LNCAP (cell line): Measurements from ENCODE around the gene ANKRD52.

ENCODE experiments used
- CTCF ChIP-seq: fragments of 450-650 bp; IDR thresholded peaks from 2 replicates; pipeline ENCODE4 v1.5.1; 2017; ENCODE audit warnings: mild to moderate bottlenecking

The ANKRD52 gene

DNA sequence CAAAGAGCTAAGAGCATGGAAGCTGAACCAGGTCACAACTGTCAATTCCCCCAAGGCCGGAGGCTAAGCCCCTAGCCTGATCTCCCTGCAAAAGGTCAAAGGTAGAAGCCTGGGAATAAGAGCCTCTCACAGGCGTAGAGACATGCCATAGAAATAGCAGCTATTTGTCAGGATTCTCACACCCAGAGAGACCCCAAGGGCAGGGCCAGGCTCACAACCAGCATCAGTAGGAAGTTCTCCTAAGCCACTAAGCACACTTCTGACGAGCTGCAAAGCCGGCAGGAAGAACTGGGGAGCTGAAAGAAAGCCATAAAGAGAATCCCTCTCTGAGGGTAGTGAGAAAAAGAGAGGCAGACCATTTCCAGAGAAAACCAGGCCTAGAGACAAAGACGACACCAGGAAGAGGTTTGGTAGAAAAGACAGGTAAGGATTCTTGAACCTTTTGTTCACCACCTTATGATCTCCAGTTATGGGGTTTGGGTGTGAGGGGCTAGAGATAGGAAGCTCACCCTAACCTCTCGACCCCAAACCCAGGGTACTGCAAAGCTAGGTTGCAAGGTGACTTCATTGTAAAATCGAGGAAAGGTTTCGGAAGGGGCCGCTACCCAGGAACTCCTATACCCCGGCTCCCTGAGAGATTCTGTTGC lies 69.9 kb downstream of the ANKRD52 start:
- no peak for TF ChIP-seq CTCF
